Measurements from ENCODE around the gene TMEM245. TPM values are rescaled to one million over a fixed set of nuclear protein-coding genes. Genes with fewer than 3 reads are reported as not detected.
A peak's percentile ranks its signal among the peaks of the same experiment; 100 is the strongest.

Gene TMEM245
- total and polyA plus RNA-seq, 2 of the 13 experiments (the other 11 are each of a cell fraction or from before 2014, with no cell fraction given) = 53.5 to 55.4 TPM

- TF ChIP-seq ZNF609 (CRISPR knock-in tag; IDR thresholded peaks at IDR 0.05; ENCODE audit: borderline replicate concordance) = no peak
- TF ChIP-seq NFYB (CRISPR knock-in tag; IDR thresholded peaks at IDR 0.05) = peak; percentile 71
- TF ChIP-seq KDM5B (CRISPR knock-in tag; IDR thresholded peaks at IDR 0.05; ENCODE audit: borderline replicate concordance) = no peak
- TF ChIP-seq ZNF644 (CRISPR knock-in tag; IDR thresholded peaks at IDR 0.05; ENCODE audit: low read depth) = peak; percentile 98
- TF ChIP-seq PRMT3 (CRISPR knock-in tag; IDR thresholded peaks at IDR 0.05; ENCODE audit: borderline replicate concordance, low read depth) = no peak
- no peak for TF ChIP-seq FIP1L1 (IDR thresholded peaks at IDR 0.05; ENCODE audit: borderline replicate concordance, insufficient read depth, low read depth, low read length)
- TF ChIP-seq RNF2 (conservative IDR thresholded peaks at IDR 0.05; ENCODE audit: low read depth) = no peak
- peak; percentile 50 for TF ChIP-seq GATAD2A (CRISPR knock-in tag; IDR thresholded peaks at IDR 0.05)
- no peak for TF ChIP-seq PRDM4 (CRISPR knock-in tag; IDR thresholded peaks at IDR 0.05; ENCODE audit: borderline replicate concordance)
- TF ChIP-seq ZNF501 (CRISPR knock-in tag; IDR thresholded peaks at IDR 0.05) = 0 out of 2 replicates have a peak, but pooled peaks have one; percentile 50
- TF ChIP-seq ZNF34 (CRISPR knock-in tag; IDR thresholded peaks at IDR 0.05; ENCODE audit: borderline replicate concordance) = no peak
- TF ChIP-seq YY1 (IDR thresholded peaks at IDR 0.05; ENCODE audit: insufficient read depth, insufficient replicate concordance, low read depth, low read length) = no peak
- no peak for TF ChIP-seq ZNF18 (CRISPR knock-in tag; IDR thresholded peaks at IDR 0.05; ENCODE audit: insufficient replicate concordance)
- no peak for TF ChIP-seq ZBTB10 (CRISPR knock-in tag; IDR thresholded peaks at IDR 0.05; ENCODE audit: borderline replicate concordance)
- TF ChIP-seq PPARG (CRISPR knock-in tag; conservative IDR thresholded peaks at IDR 0.05) = no peak
- TF ChIP-seq SALL1 (CRISPR knock-in tag; IDR thresholded peaks at IDR 0.05) = peak; percentile 57; the same call in 1 of the 2 replicates
Observed at GRCh38 chr9:109159583-109159982, 39.8 kb upstream of the TMEM245 start (continued).

All from HepG2 (cell line).